GM10266 (cell line): ENCODE data around the gene ARMH4.

Source experiments
- DNase-seq: peaks from one replicate; pipeline ENCODE4 v3.0.0; 2012; ENCODE audit errors: extremely low spot score
- TF ChIP-seq, protein P1 (sequence below): IDR thresholded peaks from 2 replicates; pipeline ENCODE4 v1.5.1; 2012; ENCODE audit warnings: mild to moderate bottlenecking, low read depth; ENCODE audit not compliant: control insufficient read depth, insufficient read depth; ENCODE audit errors: missing control alignments

Gene ARMH4

DNA sequence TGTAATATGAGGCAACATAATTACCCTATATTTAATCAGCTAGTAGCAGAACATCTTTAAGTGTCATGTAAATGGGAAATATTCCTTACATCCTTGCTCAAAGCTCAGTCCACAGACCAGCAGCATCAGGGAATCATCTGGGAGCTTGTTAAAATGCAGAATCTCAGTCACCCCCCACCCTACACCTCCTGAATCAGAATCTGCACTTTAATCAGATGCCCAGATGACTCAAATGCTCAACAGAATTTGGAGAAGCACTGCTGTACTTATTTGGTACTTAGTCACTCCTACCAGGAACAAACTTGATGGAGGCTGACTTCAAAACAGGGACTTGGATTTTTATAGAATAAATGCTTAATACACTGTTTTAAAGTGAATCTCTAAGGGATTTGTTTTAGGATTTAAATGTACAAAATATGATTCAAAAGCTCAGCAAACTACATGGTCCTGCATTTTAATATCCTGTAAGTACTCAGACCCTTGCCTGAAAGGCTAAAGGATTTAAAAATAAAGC is 96.5 kb downstream of the ARMH4 start:
- TF ChIP-seq, protein P1, sequence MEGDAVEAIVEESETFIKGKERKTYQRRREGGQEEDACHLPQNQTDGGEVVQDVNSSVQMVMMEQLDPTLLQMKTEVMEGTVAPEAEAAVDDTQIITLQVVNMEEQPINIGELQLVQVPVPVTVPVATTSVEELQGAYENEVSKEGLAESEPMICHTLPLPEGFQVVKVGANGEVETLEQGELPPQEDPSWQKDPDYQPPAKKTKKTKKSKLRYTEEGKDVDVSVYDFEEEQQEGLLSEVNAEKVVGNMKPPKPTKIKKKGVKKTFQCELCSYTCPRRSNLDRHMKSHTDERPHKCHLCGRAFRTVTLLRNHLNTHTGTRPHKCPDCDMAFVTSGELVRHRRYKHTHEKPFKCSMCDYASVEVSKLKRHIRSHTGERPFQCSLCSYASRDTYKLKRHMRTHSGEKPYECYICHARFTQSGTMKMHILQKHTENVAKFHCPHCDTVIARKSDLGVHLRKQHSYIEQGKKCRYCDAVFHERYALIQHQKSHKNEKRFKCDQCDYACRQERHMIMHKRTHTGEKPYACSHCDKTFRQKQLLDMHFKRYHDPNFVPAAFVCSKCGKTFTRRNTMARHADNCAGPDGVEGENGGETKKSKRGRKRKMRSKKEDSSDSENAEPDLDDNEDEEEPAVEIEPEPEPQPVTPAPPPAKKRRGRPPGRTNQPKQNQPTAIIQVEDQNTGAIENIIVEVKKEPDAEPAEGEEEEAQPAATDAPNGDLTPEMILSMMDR, result no peak
- no peak for DNase-seq

DNA sequence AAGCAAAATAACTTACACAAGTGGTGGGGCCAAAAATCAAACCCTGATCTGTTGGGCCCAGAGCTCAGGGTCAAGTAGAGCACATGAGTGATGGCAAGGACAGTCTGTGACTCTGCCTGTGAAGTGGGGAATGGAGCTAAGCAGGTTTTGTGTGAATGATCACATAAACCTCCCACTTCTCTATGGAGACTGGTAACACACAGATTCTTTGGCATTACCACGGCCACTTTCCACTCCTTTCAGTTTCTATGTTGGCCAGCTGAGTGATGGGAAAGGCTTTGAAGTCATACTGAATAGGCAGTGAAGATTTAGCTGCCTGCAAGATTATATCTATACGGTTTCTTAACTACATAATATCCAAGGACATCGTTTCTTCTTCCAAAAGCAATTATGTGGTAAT is 97.9 kb downstream of the ARMH4 start:
- DNase-seq, result no peak
- TF ChIP-seq, protein P1, result no peak

DNA sequence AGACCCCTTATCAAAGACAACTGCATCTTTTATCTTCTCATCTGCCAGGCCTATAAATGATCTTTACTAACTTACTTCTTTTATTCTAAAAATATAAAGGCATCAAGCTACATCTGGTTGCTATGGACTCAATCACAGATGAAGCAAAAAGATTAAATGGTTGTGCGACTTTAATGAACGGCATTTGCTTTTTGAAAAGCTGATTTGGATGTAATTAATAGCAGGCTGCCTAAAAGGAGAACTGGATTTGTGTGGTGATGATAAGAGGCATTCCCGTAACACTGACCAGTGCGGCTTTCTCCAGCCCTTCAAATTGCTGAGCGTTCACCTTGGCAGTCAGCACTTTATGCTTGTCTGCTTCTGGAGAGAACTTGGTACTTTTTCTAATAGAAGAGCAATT is 103.8 kb downstream of the ARMH4 start:
- DNase-seq, result no peak
- TF ChIP-seq, protein P1, result no peak

DNA sequence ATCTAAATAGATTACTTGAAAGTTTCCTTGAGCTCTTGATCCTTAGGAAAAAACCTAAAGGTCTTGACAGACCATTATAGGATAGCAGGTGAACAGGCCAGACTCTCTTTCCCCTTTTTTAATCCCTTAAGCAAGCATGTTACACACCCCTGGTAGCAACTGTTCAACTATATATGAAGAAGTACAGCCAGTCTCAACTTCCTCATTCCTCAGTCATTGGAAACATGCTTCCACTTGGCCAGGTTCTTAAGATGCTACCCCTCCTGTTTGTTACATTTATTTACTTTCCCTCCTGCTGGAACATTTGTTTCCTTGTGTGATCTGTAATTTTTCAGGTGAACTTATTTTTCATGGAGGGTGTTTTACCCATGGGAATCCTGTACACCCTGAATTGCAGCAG is 124.1 kb downstream of the ARMH4 start:
- TF ChIP-seq, protein P1, result no peak
- DNase-seq, result no peak

DNA sequence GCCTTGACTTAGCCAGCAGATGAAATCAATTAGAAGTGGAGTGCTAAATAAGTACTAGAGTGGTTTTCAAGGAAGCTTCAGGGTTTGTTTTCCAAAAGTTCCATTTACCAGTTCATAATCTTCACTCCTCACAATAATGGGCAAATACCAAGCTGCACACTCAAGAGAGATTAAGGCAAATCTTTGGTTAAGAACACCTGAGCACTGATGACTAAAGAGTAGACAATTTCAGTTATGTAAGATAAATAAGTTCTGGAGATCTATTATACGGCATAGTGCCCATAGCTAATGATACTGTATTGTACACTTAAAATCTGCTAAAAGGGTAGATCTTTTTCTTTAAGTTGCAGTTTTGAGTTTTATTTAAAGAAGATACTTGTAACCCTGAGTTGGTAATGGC is 125.0 kb downstream of the ARMH4 start:
- TF ChIP-seq, protein P1, result no peak
- DNase-seq, result no peak

DNA sequence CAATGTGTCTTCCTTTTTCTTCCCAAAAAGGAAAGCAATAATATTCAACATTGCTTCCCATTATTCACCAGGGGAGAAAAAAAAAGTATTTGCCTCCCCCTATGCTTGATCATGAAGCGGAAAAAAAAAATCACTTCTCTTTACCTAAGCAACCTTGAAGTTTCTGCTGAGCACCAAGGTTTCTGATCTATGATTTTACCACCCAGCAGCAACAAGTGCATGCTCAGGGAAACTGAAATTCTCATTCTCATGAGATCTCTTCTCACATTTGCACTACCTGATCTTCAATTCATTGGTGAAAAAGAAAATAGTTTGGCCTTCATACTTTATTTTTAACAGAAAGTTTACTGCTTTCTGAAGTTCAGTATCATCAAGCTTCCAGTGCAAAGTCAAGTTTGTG is 125.8 kb downstream of the ARMH4 start:
- TF ChIP-seq, protein P1, result no peak

DNA sequence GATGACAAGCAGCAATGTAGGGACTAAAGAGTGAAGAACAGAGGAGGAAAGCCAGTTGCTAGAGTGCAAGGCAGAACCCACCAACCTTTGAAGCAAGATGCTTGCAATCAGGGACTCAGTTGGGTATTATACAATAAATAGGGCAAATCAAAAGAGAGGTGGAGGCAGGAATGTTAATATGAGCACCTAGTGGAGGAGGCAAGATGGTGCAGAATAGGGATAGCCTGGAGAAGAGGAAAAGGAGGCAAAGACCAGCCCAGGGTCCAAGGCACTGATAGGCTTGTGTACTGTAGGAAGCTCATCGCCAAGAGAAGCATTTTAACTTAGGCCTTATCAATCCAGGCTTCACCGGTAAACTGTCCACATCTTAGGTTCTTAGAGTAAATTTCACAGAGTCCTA is 137.2 kb downstream of the ARMH4 start:
- DNase-seq, result no peak
- TF ChIP-seq, protein P1, result no peak

More for the DNA sequence above, 125.8 kb downstream of the ARMH4 start:
- no peak for DNase-seq
